ENCODE results near the gene PREX1. TPM values are rescaled to one million over a fixed set of nuclear protein-coding genes. Genes with fewer than 3 reads are reported as not detected.

The PREX1 gene
- total RNA-seq, 2 donors from 2014 or later = 96.1 to 111 TPM

DNA sequence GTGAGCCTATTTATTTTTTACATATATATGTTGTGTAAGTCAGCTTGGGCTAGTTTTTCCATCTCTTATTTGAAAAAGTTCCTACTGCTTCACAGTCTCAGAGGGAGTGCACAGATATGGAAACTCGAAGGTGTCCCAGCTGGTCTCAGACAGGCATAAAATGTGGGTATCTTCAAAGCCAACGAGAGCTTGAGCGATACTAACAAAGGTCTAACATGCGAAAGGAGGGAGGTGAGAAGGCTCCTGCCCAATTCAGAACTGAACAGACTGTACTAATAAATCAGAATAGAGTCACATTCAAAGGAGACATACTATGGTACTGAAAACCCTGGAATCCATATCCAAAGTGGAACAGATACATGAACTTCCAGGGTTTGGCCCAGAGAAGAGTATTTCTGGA is 113.0 kb downstream of the PREX1 start:
- no peak for ATAC-seq (replicated peaks)
- Mint-ChIP-seq H3K27ac (peak overlapping the region; percentile 99), H3K9me3 (no peaks in the 10 kb centered on the region), H3K4me3 (peak overlapping the region; percentile 91), H3K4me1 (peaks cover 63% of the 10 kb centered on the region), H3K27me3 (no peaks in the 10 kb centered on the region), H3K36me3 (ENCODE audit: low read depth) (peaks cover 78% of the 10 kb centered on the region)

DNA sequence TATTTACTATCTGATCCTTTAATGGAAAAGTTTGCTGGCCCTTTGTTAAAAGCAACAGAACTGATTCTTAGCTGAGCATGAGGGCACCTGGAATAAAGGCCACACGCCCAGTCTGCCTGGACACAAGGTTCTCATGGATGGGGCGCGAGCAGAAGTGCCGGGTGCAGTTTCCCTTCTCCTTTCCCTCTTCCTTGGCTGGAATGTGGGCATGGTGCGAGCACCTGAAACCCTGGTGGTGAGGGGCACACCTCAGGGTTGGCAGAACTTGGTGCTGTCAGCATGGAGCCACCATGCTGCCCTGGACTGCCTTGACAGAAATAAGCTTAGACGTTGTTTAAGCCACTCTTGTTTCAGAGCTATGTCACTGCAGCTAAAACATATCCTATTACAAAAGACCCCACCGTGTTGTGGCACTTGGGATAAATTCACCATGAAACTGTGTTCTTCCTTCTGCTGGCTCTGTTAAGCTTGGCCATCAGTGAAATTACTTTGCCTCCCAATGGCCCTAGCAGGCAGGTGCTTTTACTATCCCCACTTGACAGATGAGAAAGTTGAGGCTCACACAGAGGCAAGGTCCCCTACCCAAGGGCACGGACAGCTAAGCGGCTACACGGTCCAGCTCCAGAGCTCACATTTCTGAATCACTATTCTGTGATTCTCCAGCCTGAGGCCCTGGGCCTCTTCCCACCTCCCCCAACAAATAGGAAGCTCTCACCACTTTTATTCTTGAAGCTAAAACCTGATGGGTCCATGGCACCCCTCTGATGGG is 115.9 kb downstream of the PREX1 start:
- Mint-ChIP-seq H3K9me3 (no peaks in the 10 kb centered on the region), H3K36me3 (ENCODE audit: low read depth) (peaks cover 81% of the 10 kb centered on the region), H3K4me3 (no peak overlapping the region), H3K27me3 (no peaks in the 10 kb centered on the region), H3K4me1 (peaks cover 59% of the 10 kb centered on the region), H3K27ac (peak overlapping the region; percentile 39)
- ATAC-seq (replicated peaks) = no peak

DNA sequence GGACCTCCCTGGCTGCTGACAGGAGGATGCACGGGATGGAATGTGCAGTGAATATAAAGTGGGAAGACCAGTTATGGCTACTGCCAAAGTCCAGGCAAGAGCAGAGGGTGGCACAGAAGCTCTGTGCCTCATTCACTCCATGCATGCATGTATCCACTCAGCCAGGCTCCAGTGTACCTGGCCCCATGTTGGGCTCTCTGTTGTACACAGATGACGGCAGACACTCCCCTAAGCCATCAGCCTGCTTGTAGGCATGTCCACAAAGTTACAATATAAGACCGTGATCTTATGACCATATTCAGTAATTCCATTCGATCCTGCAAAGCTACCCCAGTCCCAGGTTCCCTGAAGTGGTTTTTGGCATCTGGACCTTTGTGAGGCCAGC is 116.8 kb downstream of the PREX1 start:
- peaks cover 59% of the 10 kb centered on the region for H3K4me1 Mint-ChIP-seq
- H3K36me3 Mint-ChIP-seq (ENCODE audit: low read depth) = peaks cover 82% of the 10 kb centered on the region
- H3K27ac Mint-ChIP-seq = peak overlapping the region; percentile 46
- ATAC-seq (replicated peaks) = no peak
- no peaks in the 10 kb centered on the region for H3K9me3 Mint-ChIP-seq
- H3K27me3 Mint-ChIP-seq = no peaks in the 10 kb centered on the region
- H3K4me3 Mint-ChIP-seq = no peak overlapping the region

DNA sequence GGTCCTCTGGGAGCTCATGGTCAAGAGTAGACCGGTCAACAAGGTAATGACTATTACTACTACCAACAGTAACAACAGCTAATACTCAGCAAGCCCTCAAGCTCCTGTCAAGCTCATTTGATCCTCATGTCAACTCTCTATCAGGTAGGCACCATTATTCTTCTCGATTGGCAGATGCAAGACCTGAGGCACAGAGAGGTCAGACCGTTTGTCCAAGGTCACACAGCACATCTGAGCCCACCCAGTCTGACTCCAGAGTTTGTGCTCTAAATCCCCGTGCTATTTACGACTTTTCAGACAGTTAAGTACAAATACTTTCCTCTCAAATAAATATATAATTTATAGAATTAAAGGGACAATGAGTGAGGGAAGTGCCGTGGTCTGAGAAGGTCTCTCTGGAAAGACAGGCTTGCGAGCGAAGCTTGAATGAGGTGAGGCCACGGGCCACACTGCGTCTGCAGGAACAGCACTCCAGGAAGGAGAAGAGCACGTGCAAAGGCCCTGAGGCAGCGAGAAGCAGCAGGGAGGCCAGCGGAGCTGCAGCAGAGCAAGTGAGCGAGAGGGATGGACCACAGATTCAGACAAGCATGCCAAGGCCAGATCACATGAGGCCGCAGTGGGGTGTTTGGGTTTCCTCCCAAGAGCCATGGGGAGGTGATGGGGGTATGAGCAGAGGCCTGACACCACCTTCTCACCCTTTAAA is 117.3 kb downstream of the PREX1 start:
- Mint-ChIP-seq H3K36me3 (ENCODE audit: low read depth) (peaks cover 82% of the 10 kb centered on the region), H3K4me3 (no peak overlapping the region), H3K4me1 (peaks cover 55% of the 10 kb centered on the region)

DNA sequence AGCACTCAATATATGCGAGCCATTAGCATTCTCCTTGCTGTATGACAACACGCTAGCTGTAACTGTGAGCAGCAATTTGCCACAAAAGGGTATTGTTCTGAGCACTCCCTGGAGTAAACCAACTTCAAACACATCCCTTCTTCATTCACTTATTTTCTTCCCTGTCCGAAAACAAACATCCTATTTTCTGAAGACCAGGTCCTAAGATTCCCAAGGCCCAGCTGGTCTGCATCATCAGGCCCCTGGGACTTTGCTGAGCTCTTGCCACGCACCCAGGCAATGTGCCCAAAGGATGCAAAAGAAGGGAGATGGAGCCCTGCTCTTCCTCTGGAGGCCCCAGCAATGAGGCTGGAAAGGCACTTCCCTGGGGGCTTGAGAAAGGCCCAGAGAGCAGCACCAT is 118.1 kb downstream of the PREX1 start:
- Mint-ChIP-seq H3K36me3 (ENCODE audit: low read depth) (peaks cover 82% of the 10 kb centered on the region), H3K27ac (peak overlapping the region; percentile 46), H3K4me1 (peaks cover 47% of the 10 kb centered on the region), H3K4me3 (no peak overlapping the region), H3K9me3 (no peaks in the 10 kb centered on the region), H3K27me3 (no peaks in the 10 kb centered on the region)
- no peak for ATAC-seq (replicated peaks)

More for the DNA sequence above, 117.3 kb downstream of the PREX1 start:
- Mint-ChIP-seq H3K9me3 (no peaks in the 10 kb centered on the region), H3K27me3 (no peaks in the 10 kb centered on the region), H3K27ac (peak overlapping the region; percentile 46)
- ATAC-seq (replicated peaks) = no peak

DNA sequence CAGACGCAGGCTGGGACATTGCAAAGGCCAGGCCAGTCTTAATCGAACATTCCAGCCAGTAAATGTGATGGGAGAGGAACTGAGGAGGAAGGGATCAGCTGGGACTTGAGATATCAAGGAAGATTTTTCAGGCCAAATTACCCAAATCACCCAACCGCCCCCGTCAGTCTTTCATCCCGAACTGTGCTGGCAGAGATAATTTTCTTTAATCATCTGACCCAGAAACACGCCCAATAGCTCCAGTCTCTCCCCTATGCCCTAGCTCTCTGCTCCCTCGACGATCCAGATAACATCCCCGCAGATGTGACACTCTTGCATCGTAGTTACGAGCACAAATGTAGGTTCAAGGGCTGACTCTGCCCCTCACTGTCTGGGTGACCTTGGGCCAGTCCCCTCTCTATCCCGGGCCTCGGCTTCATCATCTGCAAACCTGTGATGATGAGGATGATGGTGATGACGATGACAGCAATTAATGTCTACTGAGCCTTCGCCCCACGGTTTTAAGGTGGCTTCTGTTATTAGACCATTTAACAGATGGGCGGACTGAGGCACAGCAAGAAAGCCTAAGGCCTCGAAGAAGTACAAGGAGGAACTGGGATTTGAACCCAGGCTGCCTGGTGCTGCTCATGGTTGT is 118.6 kb downstream of the PREX1 start:
- Mint-ChIP-seq H3K4me1 (peaks cover 42% of the 10 kb centered on the region), H3K36me3 (ENCODE audit: low read depth) (peaks cover 82% of the 10 kb centered on the region), H3K27me3 (no peaks in the 10 kb centered on the region), H3K27ac (peak overlapping the region; percentile 83), H3K9me3 (no peaks in the 10 kb centered on the region), H3K4me3 (no peak overlapping the region)
- ATAC-seq (replicated peaks) = no peak

DNA sequence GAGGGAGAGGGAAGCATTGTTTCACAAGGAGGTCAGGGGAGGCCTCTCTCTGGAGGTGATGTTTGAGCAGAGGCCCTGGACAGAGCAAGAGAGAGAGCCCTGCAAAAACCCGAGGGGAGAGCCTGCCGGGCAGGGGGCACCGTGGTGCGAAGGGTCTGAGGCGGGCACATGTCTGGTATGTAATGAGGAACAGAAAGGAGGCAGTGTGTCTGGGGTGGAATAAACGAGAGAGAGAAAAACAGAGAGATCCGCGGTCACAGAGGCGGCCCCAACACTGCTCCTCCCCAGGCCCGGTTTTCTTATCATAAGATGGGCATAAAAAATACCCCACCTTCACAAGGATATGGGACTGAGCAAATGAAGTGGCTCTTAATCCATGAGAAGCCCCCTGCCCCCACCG is 119.2 kb downstream of the PREX1 start:
- no peaks in the 10 kb centered on the region for H3K27me3 Mint-ChIP-seq
- peaks cover 83% of the 10 kb centered on the region for H3K36me3 Mint-ChIP-seq (ENCODE audit: low read depth)
- no peaks in the 10 kb centered on the region for H3K9me3 Mint-ChIP-seq
- no peak overlapping the region for H3K4me3 Mint-ChIP-seq
- H3K4me1 Mint-ChIP-seq = peaks cover 38% of the 10 kb centered on the region
- no peak for ATAC-seq (replicated peaks)
- H3K27ac Mint-ChIP-seq = peak overlapping the region; percentile 83

DNA sequence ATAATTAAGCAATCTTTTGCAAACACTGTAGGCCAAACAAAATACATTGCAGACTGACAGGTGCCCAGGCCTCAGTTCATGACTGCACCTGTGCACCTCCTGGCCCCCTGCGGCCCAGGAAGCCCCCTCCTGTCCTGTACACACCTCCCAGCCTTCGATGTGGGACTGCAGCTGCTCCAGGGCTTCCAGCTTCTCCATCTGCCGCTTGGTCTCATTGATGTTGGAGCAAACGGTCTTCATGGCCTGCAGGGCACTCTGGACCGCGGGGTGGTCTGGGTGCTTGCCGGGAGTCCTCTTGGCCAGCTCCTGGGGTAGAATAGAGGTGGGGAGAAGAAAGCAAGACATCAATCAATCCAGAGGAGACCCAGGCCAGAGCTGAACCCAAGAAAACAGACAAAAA is 119.7 kb downstream of the PREX1 start:
- Mint-ChIP-seq H3K36me3 (ENCODE audit: low read depth) (peaks cover 87% of the 10 kb centered on the region), H3K27ac (peak overlapping the region; percentile 83), H3K27me3 (no peaks in the 10 kb centered on the region), H3K4me3 (no peak overlapping the region), H3K9me3 (no peaks in the 10 kb centered on the region), H3K4me1 (peaks cover 38% of the 10 kb centered on the region)
- no peak for ATAC-seq (replicated peaks)

DNA sequence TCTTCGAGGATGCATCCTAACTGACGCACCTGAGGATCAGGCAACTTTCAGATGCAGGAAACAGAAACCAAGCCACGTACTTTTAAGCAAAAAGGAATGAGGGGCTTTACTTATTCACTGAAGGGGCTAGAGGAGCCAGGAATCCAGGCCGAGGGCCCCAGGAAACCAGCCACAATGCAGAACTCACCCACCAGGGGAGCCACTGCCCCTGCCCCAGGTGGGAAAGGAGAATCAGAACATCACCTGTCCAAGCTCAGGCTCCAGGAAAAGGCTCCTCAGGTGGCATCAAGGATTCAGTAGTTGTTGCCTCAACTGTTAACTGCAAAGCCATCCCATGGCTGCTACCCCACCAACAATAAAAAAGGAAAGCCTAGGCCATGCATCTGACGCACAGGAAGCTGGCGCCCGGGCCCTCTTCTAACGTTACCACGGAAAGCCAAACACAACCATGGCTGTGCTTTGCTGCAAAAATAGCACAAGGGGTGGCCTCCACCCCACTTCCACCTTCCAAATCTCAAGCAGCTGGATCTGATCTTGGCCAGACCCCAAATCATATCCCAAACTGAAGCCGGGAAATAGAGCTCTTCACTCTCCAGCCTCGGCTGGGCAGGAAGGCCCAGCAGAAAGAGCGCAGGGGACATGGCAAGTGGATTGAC is 121.0 kb downstream of the PREX1 start:
- no peaks in the 10 kb centered on the region for H3K9me3 Mint-ChIP-seq
- H3K27ac Mint-ChIP-seq = peak overlapping the region; percentile 83
- peak overlapping the region; percentile 53 for H3K4me3 Mint-ChIP-seq
- H3K36me3 Mint-ChIP-seq (ENCODE audit: low read depth) = peaks cover 89% of the 10 kb centered on the region
- peak; percentile 42 for ATAC-seq (replicated peaks)
- no peaks in the 10 kb centered on the region for H3K27me3 Mint-ChIP-seq
- peaks cover 30% of the 10 kb centered on the region for H3K4me1 Mint-ChIP-seq

DNA sequence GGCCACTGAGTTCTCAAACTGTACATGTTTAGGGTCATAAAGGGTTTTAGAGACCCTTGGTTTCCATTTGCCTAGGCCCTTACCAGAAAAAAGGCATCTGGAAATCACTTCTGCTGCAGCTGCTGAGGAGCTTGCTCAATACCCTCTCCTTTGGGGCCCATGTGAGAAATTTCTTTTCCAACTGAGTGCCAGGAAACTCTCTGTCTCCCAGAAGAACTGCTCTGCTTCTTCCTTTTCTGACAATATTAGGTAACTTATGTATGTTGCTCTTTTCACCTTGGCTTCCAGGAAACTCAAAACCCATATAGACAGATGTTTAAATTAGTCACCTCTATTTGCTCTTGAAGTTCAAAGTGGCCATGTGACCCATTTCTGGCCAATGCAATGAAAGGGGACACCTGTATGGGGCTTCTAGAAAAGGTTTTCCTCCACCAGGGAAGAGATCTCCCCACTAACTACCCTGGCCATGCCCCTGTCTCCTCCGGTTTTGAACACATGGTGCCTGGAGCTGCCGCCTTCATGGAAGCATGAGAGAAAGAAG is 121.6 kb downstream of the PREX1 start:
- H3K36me3 Mint-ChIP-seq (ENCODE audit: low read depth) = peaks cover 89% of the 10 kb centered on the region
- ATAC-seq (replicated peaks) = peak; percentile 66
- no peaks in the 10 kb centered on the region for H3K27me3 Mint-ChIP-seq
- H3K4me3 Mint-ChIP-seq = peak overlapping the region; percentile 53
- H3K9me3 Mint-ChIP-seq = no peaks in the 10 kb centered on the region
- H3K4me1 Mint-ChIP-seq = peaks cover 35% of the 10 kb centered on the region
- peak overlapping the region; percentile 83 for H3K27ac Mint-ChIP-seq

DNA sequence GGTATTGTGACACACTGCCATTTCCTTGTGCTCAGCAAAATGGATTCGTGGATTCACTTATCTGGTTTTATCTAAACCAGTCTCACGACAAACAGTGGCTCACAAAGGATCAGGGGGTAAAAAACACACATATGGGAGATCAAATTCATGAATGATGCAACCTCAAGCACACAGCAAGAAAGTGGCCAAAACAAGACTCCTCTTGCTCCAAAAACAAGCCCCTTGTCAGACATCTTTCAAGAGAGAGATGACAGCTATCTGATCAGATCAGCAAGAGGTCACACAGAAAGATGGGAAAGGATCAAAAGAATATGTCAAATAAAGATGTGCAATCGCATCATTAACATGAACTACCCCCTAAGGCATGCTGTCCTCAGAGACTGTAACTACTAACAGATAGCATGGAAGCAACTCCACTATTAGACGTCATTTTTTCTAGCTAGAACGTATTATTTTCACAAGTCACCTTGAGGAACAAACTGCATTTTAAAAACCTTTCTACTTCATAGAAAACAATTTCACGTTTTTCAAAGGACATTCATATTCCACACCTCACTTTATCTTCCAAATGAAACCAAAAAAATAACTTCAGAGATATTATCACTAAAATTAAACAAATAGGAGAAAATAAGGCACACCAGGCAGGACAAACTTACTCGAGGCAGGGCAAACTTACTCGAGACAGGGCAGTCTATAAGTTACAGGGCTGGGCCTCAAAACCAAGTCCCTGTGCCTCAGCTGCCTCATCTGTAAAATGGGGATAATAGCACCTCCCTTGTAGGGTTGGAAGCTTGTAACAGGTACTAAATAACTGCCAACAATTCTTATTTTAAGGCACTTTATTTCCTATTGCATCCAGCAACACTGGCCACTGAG is 122.3 kb downstream of the PREX1 start:
- no peak overlapping the region for H3K4me3 Mint-ChIP-seq
- no peak for ATAC-seq (replicated peaks)
- H3K36me3 Mint-ChIP-seq (ENCODE audit: low read depth) = peaks cover 95% of the 10 kb centered on the region
- H3K27me3 Mint-ChIP-seq = no peaks in the 10 kb centered on the region
- peaks cover 38% of the 10 kb centered on the region for H3K4me1 Mint-ChIP-seq
- peak overlapping the region; percentile 83 for H3K27ac Mint-ChIP-seq
- no peaks in the 10 kb centered on the region for H3K9me3 Mint-ChIP-seq

DNA sequence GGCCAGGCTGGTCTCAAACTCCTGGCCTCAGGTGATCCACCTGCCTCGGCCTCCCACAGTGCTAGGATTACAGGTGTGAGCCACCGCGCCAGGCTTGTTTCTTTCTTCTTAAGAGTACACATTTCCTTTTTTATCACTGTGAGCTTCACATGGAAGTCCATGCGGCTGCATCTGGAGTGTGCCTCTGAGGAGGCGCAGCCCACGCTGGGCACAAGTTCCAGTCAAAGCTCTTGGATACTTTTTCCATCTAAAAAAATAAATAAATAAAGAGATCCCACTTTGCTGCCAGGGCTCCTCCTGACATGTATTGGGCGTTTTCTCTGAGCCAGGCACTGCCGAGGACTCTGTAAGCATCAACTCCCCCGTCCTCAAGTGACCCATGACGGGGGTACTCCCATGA is 123.0 kb downstream of the PREX1 start:
- no peaks in the 10 kb centered on the region for H3K27me3 Mint-ChIP-seq
- peak overlapping the region; percentile 83 for H3K27ac Mint-ChIP-seq
- peaks cover 99% of the 10 kb centered on the region for H3K36me3 Mint-ChIP-seq (ENCODE audit: low read depth)
- no peak overlapping the region for H3K4me3 Mint-ChIP-seq
- ATAC-seq (replicated peaks) = no peak
- no peaks in the 10 kb centered on the region for H3K9me3 Mint-ChIP-seq
- H3K4me1 Mint-ChIP-seq = peaks cover 43% of the 10 kb centered on the region

DNA sequence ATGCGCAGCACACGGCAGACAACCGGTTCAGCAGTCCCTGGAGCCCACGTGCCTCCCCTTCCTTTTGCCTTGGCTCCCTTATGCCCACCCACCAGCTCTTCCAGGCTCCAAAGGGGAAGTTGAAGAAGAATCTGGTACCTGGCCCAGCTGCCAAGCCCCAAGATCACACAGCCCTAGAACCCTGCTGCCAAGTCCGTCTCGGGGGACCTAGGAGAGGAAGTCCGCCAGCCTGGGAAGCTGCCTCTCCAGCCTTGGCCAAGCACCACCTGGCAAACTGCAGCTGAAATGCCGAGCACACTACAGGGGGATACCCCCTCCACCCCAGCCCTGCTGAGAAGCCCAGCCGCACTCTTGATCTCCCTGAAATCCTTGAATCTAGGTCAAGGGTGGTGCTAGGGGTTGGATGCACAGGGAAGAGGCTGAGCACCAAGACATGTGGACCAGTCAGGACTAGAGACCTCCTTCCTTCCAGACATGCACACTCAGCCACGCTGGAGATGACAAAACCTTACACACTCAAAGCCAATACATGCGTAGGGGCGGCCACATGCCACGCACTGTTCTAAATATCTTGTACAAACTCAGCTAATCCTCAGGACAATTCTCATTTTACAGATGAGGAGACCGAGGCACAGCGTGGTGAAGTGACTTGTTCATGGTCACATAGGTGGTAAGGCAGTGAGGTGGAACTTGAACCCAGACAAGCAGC is 124.1 kb downstream of the PREX1 start:
- peaks cover 45% of the 10 kb centered on the region for H3K4me1 Mint-ChIP-seq
- ATAC-seq (replicated peaks) = no peak
- H3K27ac Mint-ChIP-seq = peak overlapping the region; percentile 83
- H3K9me3 Mint-ChIP-seq = no peaks in the 10 kb centered on the region
- no peak overlapping the region for H3K4me3 Mint-ChIP-seq
- peaks cover 99% of the 10 kb centered on the region for H3K36me3 Mint-ChIP-seq (ENCODE audit: low read depth)
- no peaks in the 10 kb centered on the region for H3K27me3 Mint-ChIP-seq
